Measurements from ENCODE around the gene IGFBP4. TPM values are rescaled to one million over a fixed set of nuclear protein-coding genes. Genes with fewer than 3 reads are reported as not detected.
A peak's percentile ranks its signal among the peaks of the same experiment; 100 is the strongest.

Gene IGFBP4
- total RNA-seq, 6 donors from 2014 or later = 80.7 to 524 (median 169) TPM

GRCh38 chr17:40460968-40461731, 17.9 kb downstream of the IGFBP4 start:
- H3K36me3 ChIP-seq = peaks cover 5 to 22% (median 5%) of the 10 kb centered on the region in 4 donors
- peak in 1 of 2 donors; percentile 7 for ATAC-seq (ENCODE audit: low FRiP score in 2 of 2)
- no peaks in the 10 kb centered on the region for H3K27me3 ChIP-seq
- 71 to 75% methylated on average over 5 to 9 of the region's 9 CpGs for WGBS, 2 donors
- no peaks in the 10 kb centered on the region for H3K9me3 ChIP-seq
- no peak overlapping the region for H3K4me3 ChIP-seq
- peaks cover 28 to 56% (median 33%) of the 10 kb centered on the region in 4 donors for H3K4me1 ChIP-seq
- no peak for TF ChIP-seq EP300 (IDR thresholded peaks at IDR 0.05)
- no peak for TF ChIP-seq CTCF (IDR thresholded peaks at IDR 0.05)
- TF ChIP-seq POLR2A (IDR thresholded peaks at IDR 0.05) = no peak
- no peak for TF ChIP-seq POLR2AphosphoS5 (IDR thresholded peaks at IDR 0.05)
- peak overlapping the region in 1 of 4 donors; percentile 24 for H3K27ac ChIP-seq
- no peak for DNase-seq

GRCh38 chr17:40461732-40462342, 18.6 kb downstream of the IGFBP4 start:
- WGBS, 2 donors = 69 to 75% methylated on average over 9 to 12 of the region's 12 CpGs
- Histone ChIP-seq H3K4me3 (no peak overlapping the region), H3K27ac (peak overlapping the region in 2 of 4 donors; percentile 12 to 24), H3K36me3 (peaks cover 0 to 15% (median 2%) of the 10 kb centered on the region in 4 donors), H3K4me1 (peaks cover 21 to 54% (median 29%) of the 10 kb centered on the region in 4 donors), H3K9me3 (no peaks in the 10 kb centered on the region), H3K27me3 (no peaks in the 10 kb centered on the region)
- ATAC-seq (ENCODE audit: low FRiP score in 2 of 2) (peak in 1 of 2 donors; percentile 2), DNase-seq (no peak)
- no peak for TF ChIP-seq CTCF (IDR thresholded peaks at IDR 0.05)
- TF ChIP-seq POLR2A (IDR thresholded peaks at IDR 0.05) = no peak
- TF ChIP-seq POLR2AphosphoS5 (IDR thresholded peaks at IDR 0.05) = no peak
- no peak for TF ChIP-seq EP300 (IDR thresholded peaks at IDR 0.05)

- TF ChIP-seq POLR2A (IDR thresholded peaks at IDR 0.05) (no peak), EP300 (IDR thresholded peaks at IDR 0.05) (no peak), CTCF (IDR thresholded peaks at IDR 0.05) (no peak), POLR2AphosphoS5 (IDR thresholded peaks at IDR 0.05) (no peak)
- H3K27me3 ChIP-seq = no peaks in the 10 kb centered on the region
- 56 to 69% methylated on average over 6 to 9 of the region's 9 CpGs for WGBS, 2 donors
- H3K27ac ChIP-seq = peak overlapping the region in 1 of 4 donors; percentile 18
- H3K9me3 ChIP-seq = no peaks in the 10 kb centered on the region
- DNase-seq (no peak), ATAC-seq (ENCODE audit: low FRiP score in 2 of 2) (peak in 1 of 2 donors; percentile 2)
- peaks cover 0 to 8% (median 0%) of the 10 kb centered on the region in 4 donors for H3K36me3 ChIP-seq
- no peak overlapping the region for H3K4me3 ChIP-seq
- peaks cover 14 to 47% (median 24%) of the 10 kb centered on the region in 4 donors for H3K4me1 ChIP-seq
Observed at GRCh38 chr17:40462343-40463121, 19.3 kb downstream of the IGFBP4 start.

- H3K9me3 ChIP-seq = no peaks in the 10 kb centered on the region
- ATAC-seq (ENCODE audit: low FRiP score in 2 of 2) = no peak
- WGBS, 2 donors = 75 to 81% methylated on average over 11 of the region's 11 CpGs
- H3K27me3 ChIP-seq = no peaks in the 10 kb centered on the region
- H3K4me1 ChIP-seq = peaks cover 8 to 41% (median 19%) of the 10 kb centered on the region in 4 donors
- TF ChIP-seq CTCF (IDR thresholded peaks at IDR 0.05) (no peak), EP300 (IDR thresholded peaks at IDR 0.05) (no peak), POLR2AphosphoS5 (IDR thresholded peaks at IDR 0.05) (no peak), POLR2A (IDR thresholded peaks at IDR 0.05) (no peak)
- H3K36me3 ChIP-seq = peaks cover 0 to 2% (median 0%) of the 10 kb centered on the region in 4 donors
- peak in 1 of 2 donors; percentile 69 for DNase-seq
- H3K4me3 ChIP-seq = no peak overlapping the region
- peak overlapping the region in 1 of 4 donors; percentile 18 for H3K27ac ChIP-seq
Observed at GRCh38 chr17:40463122-40463550, 19.9 kb downstream of the IGFBP4 start.
